GM12878 (cell line): ENCODE measurements around the gene SCGB1A1. TPM values are rescaled to one million over a fixed set of nuclear protein-coding genes. Genes with fewer than 3 reads are reported as not detected.

Experiments
- ATAC-seq: fragments of 200-7000 bp; cut with Tn5 transposase; 3 replicates; pipeline ENCODE4 v1.9.1; 2020; ENCODE audit warnings: mild to moderate bottlenecking, moderate library complexity
- BruUV-seq: library from RNA; stranded (reverse); fragments of 400-500 nt; replicated peaks from 2 replicates; lab custom pipeline; 2021; lab: Mats Ljungman, UMichigan
- CTCF ChIA-PET: fragments of 300-600 bp; sonication (Branson Sonifier 250); formaldehyde crosslinking; extraction: SDS; loops from one replicate; lab custom pipeline; 2021; ENCODE audit warnings: inconsistent platforms; lab: Yijun Ruan, JAX
- POLR2A ChIA-PET: fragments of 350-600 bp; formaldehyde crosslinking; extraction: SDS; loops from one replicate; lab custom pipeline; 2021; ENCODE audit warnings: inconsistent platforms; lab: Charles Lee
- RAD21 ChIA-PET: fragments of 300-600 bp; sonication (Branson Sonifier 250); formaldehyde crosslinking; loops from one replicate; lab custom pipeline; 2023; ENCODE audit warnings: antibody characterized with exemption; ENCODE audit not compliant: unreplicated experiment; lab: Charles Lee
- SMC1A ChIA-PET: fragments of 300-600 bp; sonication (Branson Sonifier 250); formaldehyde crosslinking; loops from one replicate; lab custom pipeline; 2023; ENCODE audit not compliant: unreplicated experiment, uncharacterized antibody; lab: Charles Lee
- DNase-seq: peaks from one replicate; pipeline ENCODE4 v3.0.0-alpha.2; 2011; ENCODE audit warnings: low read depth, low spot score
- FAIRE-seq: peaks from 3 replicates; lab custom pipeline; 2011; peaks lifted over from hg19 to GRCh38; lab: Jason Lieb, UNC
- H2AFZ ChIP-seq: 2 replicates; pipeline ENCODE4 v1.6.0; 2011; ENCODE audit warnings: low read depth, low read length, control low read depth; ENCODE audit not compliant: control insufficient read depth
- H3K27ac ChIP-seq: 2 replicates; pipeline ENCODE4 v1.5.1; 2011; ENCODE audit warnings: control low read depth; ENCODE audit not compliant: control insufficient read depth, insufficient read depth
- H3K27me3 ChIP-seq, 2 experiments: replicated peaks in 1 of 2; 2 replicates each; pipeline versions ENCODE4 v1.6.0 to v1.6.1; 2011; ENCODE audit warnings: low read length in 1 of 2; ENCODE audit not compliant: control insufficient read depth in 2 of 2, insufficient read depth in 2 of 2
- H3K36me3 ChIP-seq, 2 experiments: 2 replicates each; pipeline ENCODE4 v1.5.1; 2011; ENCODE audit warnings: low read length in 1 of 2; ENCODE audit not compliant: control insufficient read depth in 2 of 2, insufficient read depth in 2 of 2
- H3K4me1 ChIP-seq: 2 replicates; pipeline ENCODE4 v1.6.1; 2011; ENCODE audit warnings: mild to moderate bottlenecking, low read length, moderate library complexity, mixed read lengths; ENCODE audit not compliant: control insufficient read depth, insufficient read depth
- H3K4me2 ChIP-seq: 2 replicates; pipeline ENCODE4 v1.6.0; 2011; ENCODE audit warnings: control low read depth; ENCODE audit not compliant: control insufficient read depth, insufficient read depth
- H3K4me3 ChIP-seq: fragments of 200-600 bp; sonication (generic); 2 replicates; pipeline ENCODE4 v1.5.1; 2016
- H3K79me2 ChIP-seq: 2 replicates; pipeline ENCODE4 v1.6.0; 2011; ENCODE audit warnings: low read length; ENCODE audit not compliant: control insufficient read depth, insufficient read depth
- H3K9ac ChIP-seq: 2 replicates; pipeline ENCODE4 v1.8.0; 2011; ENCODE audit warnings: low read length, control low read depth, mixed read lengths; ENCODE audit not compliant: control insufficient read depth, insufficient read depth
- H3K9me3 ChIP-seq: replicated peaks from 3 replicates; pipeline ENCODE4 v1.5.1; 2011; ENCODE audit warnings: mild to moderate bottlenecking, low read length; ENCODE audit not compliant: control insufficient read depth, insufficient read depth
- H4K20me1 ChIP-seq: 2 replicates; pipeline ENCODE4 v1.6.0; 2011; ENCODE audit not compliant: control insufficient read depth, insufficient read depth
- BMI1 ChIP-seq: fragments of 450-650 bp; IDR thresholded peaks from 2 replicates; pipeline ENCODE4 v1.6.1; 2016; ENCODE audit warnings: mild to moderate bottlenecking, moderate library complexity, borderline replicate concordance
- E2F4 ChIP-seq: IDR thresholded peaks from 2 replicates; pipeline ENCODE4 v1.6.1; 2012; ENCODE audit warnings: low read depth, low read length, improper control_type of control experiment
- ELK1 ChIP-seq: IDR thresholded peaks from 2 replicates; pipeline ENCODE4 v1.6.1; 2012; ENCODE audit warnings: low read depth, low read length, improper control_type of control experiment
- ESRRA ChIP-seq: IDR thresholded peaks from 2 replicates; pipeline ENCODE4 v1.6.1; 2012; ENCODE audit warnings: mild to moderate bottlenecking, low read length, improper control_type of control experiment
- FOXM1 ChIP-seq: IDR thresholded peaks from 2 replicates; pipeline ENCODE4 v1.6.1; 2012; ENCODE audit warnings: low read depth, mild to moderate bottlenecking, inconsistent platforms, low read length, moderate library complexity
- GABPA ChIP-seq: IDR thresholded peaks from 2 replicates; pipeline ENCODE4 v1.6.1; 2014; ENCODE audit warnings: antibody characterized with exemption, low read depth, mild to moderate bottlenecking, inconsistent platforms
- KDM1A ChIP-seq: fragments of 200-600 bp; sonication (generic); IDR thresholded peaks from 2 replicates; pipeline ENCODE4 v1.6.1; 2016; ENCODE audit warnings: borderline replicate concordance
- MXI1 ChIP-seq: fragments of 150-350 bp; IDR thresholded peaks from 2 replicates; pipeline ENCODE4 v1.6.1; 2011; ENCODE audit warnings: low read depth, mild to moderate bottlenecking, inconsistent platforms, low read length, improper control_type of control experiment
- PAX5 ChIP-seq: IDR thresholded peaks from 2 replicates; pipeline ENCODE4 v1.6.1; 2011; ENCODE audit warnings: low read depth, low read length, borderline replicate concordance
- PRDM15 ChIP-seq: fragments of 450-650 bp; formaldehyde crosslinking; IDR thresholded peaks from 2 replicates; pipeline ENCODE4 v1.4.0; 2020; ENCODE audit warnings: mild to moderate bottlenecking, moderate library complexity
- REST ChIP-seq: IDR thresholded peaks from 2 replicates; pipeline ENCODE4 v1.6.1; 2012; ENCODE audit warnings: mild to moderate bottlenecking, low read depth, low read length
- SUZ12 ChIP-seq: fragments of 200-600 bp; sonication (generic); IDR thresholded peaks from one replicate; pipeline ENCODE4 v1.6.1; 2018; ENCODE audit warnings: antibody characterized with exemption, mild to moderate bottlenecking; ENCODE audit not compliant: unreplicated experiment
- ZNF217 ChIP-seq: fragments of 450-650 bp; IDR thresholded peaks from 2 replicates; pipeline ENCODE4 v1.6.1; 2017; ENCODE audit warnings: antibody characterized with exemption, mild to moderate bottlenecking
- ZNF24 ChIP-seq: fragments of 450-650 bp; IDR thresholded peaks from 2 replicates; pipeline ENCODE4 v1.6.1; 2017; ENCODE audit warnings: antibody characterized with exemption, mild to moderate bottlenecking
- WGBS: methylation state at CpG from one replicate; pipeline ENCODE4 v1.1.6; 2016; ENCODE audit warnings: low lambda C conversion rate; ENCODE audit not compliant: insufficient replicate concordance, insufficient coverage; ENCODE audit errors: missing lambda C conversion rate; 5-methylcytosine and 5-hydroxymethylcytosine counted together
- in situ Hi-C: fragments of 300-500 bp; cut with MboI; formaldehyde crosslinking; loops from 9 replicates; pipeline ENCODE4 v1.14.3; 2018; ENCODE audit warnings: mixed read lengths
- intact Hi-C: fragments of 100-400 bp; cut with micrococcal nuclease; formaldehyde crosslinking; loops from one replicate; pipeline ENCODE4 v1.14.2; 2022; ENCODE audit not compliant: unreplicated experiment
- polyA plus RNA-seq, 11 experiments: library from polyadenylated mRNA; depleted of rRNA in 4 of 11; unstranded in 6 of 11; stranded (reverse) in 5 of 11; fragments of >200 nt; fragmentation: Nextera tagmentation in 4 of 11; fragmentation: Illumina TruSeq in 1 of 11; extraction: Ambion mirVana in 4 of 11; extraction: Trizol in 1 of 11; gene quantifications; 1 replicate in 1 of 11; 2 replicates in 10 of 11; pipeline versions ENCODE4 v1.2.1 to v1.2.3, GENCODE V29; 2011 to 2016; ENCODE audit warnings: inconsistent platforms in 2 of 11, missing spikeins in 2 of 11, low read depth in 1 of 11
- total RNA-seq, 4 experiments: library from RNA; depleted of rRNA in 3 of 4; stranded (reverse); fragments of >200 nt in 3 of 4; fragmentation: Illumina TruSeq in 1 of 4; extraction: Trizol in 1 of 4; gene quantifications; 2 replicates each; pipeline versions ENCODE4 v1.2.1 to v1.2.3, GENCODE V29; 2013 to 2021

Gene SCGB1A1
- total and polyA plus RNA-seq, 10 of the 15 experiments (the other 5 are each of a cell fraction or from before 2014, with no cell fraction given), result not detected

- TF ChIP-seq ELK1, result no peak
- TF ChIP-seq PAX5, result no peak
- no peak for TF ChIP-seq E2F4
- TF ChIP-seq ESRRA, result no peak
- TF ChIP-seq SUZ12, result no peak
- TF ChIP-seq KDM1A, result no peak
Observed at GRCh38 chr11:62390237-62390636, 28.6 kb upstream of the SCGB1A1 start (continued).

GRCh38 chr11:62390722-62391121, 28.1 kb upstream of the SCGB1A1 start:
- no peak overlapping the region for H3K4me2 ChIP-seq
- RAD21 ChIA-PET, result no interaction called here
- no peaks in the 10 kb centered on the region for H4K20me1 ChIP-seq
- no peak overlapping the region for H2AFZ ChIP-seq
- in situ Hi-C loops (no loop called here), intact Hi-C loops (loop anchor here (10.0 kb wide), 1 partner anchor 474 kb away; no protein-coding TSS in a partner anchor)
- ATAC-seq (no peak), FAIRE-seq (no peak), DNase-seq (no peak)
- POLR2A ChIA-PET, result interaction anchor here (0.6 kb wide), 2 partner anchors 96 to 192 kb away, joined by 4 read pairs; no protein-coding TSS in a partner anchor
- H3K79me2 ChIP-seq, result no peaks in the 10 kb centered on the region
- 0% methylated on average over 1 of the region's 1 CpG for WGBS
- no peak overlapping the region for H3K9ac ChIP-seq
- H3K4me1 ChIP-seq, result peaks cover 8% of the 10 kb centered on the region
- SMC1A ChIA-PET, result interaction anchor here (0.9 to 1.7 kb wide), 2 partner anchors 9 to 13 kb away, joined by 4 to 5 read pairs; no protein-coding TSS in a partner anchor
- no peaks in the 10 kb centered on the region for H3K9me3 ChIP-seq
- H3K27ac ChIP-seq, result no peak overlapping the region
- no TSS peak for BruUV-seq
- no peaks in the 10 kb centered on the region for H3K27me3 ChIP-seq
- CTCF ChIA-PET, result interaction anchor here (0.6 to 3.4 kb wide), 6 partner anchors 9 to 286 kb away, joined by 3 to 13 read pairs (median 7); no protein-coding TSS in a partner anchor
- no peak overlapping the region for H3K4me3 ChIP-seq
- H3K36me3 ChIP-seq, result no peaks in the 10 kb centered on the region
- TF ChIP-seq ZNF217 (no peak), GABPA (no peak), BMI1 (no peak), ZNF24 (no peak), REST (no peak), FOXM1 (no peak), MXI1 (no peak), PRDM15 (CRISPR knock-in tag) (no peak)
